HEK293 (cell line): Measurements from ENCODE around the gene CACHD1.

Experiments
- CTCF ChIA-PET: fragments of 350-600 bp; formaldehyde crosslinking; extraction: SDS; loops from one replicate; lab custom pipeline; 2021; ENCODE audit warnings: antibody characterized with exemption; lab: Yijun Ruan, JAX
- POLR2A ChIA-PET: fragments of 300-600 bp; formaldehyde crosslinking; extraction: SDS; loops from one replicate; lab custom pipeline; 2020; ENCODE audit warnings: antibody characterized with exemption, inconsistent platforms; lab: Yijun Ruan, JAX
- H3K27ac ChIP-seq: fragments of 200-500 bp; sonication (Bioruptor generic); 2 replicates; pipeline ENCODE4 v1.5.1; 2014; ENCODE audit warnings: low read depth, low read length, control low read depth, inconsistent platforms; ENCODE audit errors: extremely low read depth
- H3K36me3 ChIP-seq, 2 experiments: fragments of 200-500 bp in 1 of 2; sonication (Bioruptor generic) in 1 of 2; 1 replicate in 1 of 2; 2 replicates in 1 of 2; pipeline ENCODE4 v1.5.1; 2014 to 2017; ENCODE audit warnings: inconsistent platforms in 2 of 2, low read length in 2 of 2; ENCODE audit not compliant: control insufficient read depth in 2 of 2, insufficient read depth in 1 of 2
- H3K4me1 ChIP-seq: fragments of 200-500 bp; sonication (Bioruptor generic); 2 replicates; pipeline ENCODE4 v1.5.1; 2014; ENCODE audit warnings: mild to moderate bottlenecking, low read length, inconsistent platforms; ENCODE audit not compliant: control insufficient read depth, insufficient read depth
- H3K4me3 ChIP-seq: 2 replicates; pipeline ENCODE4 v1.5.1; 2011; ENCODE audit warnings: low read depth, mild to moderate bottlenecking, control low read depth, low read length, moderate library complexity
- H3K9me3 ChIP-seq: fragments of 200-500 bp; sonication (Bioruptor generic); 2 replicates; pipeline ENCODE4 v1.5.1; 2014; ENCODE audit warnings: low read depth, low read length, inconsistent platforms; ENCODE audit not compliant: control insufficient read depth, insufficient read depth
- IKZF3 ChIP-seq: fragments of 450-650 bp; IDR thresholded peaks from 2 replicates; pipeline ENCODE4 v1.5.0; 2018; ENCODE audit warnings: missing biosample characterization, mild to moderate bottlenecking, missing genetic modification characterization, moderate library complexity
- MEIS1 ChIP-seq: sonication (generic); formaldehyde crosslinking; IDR thresholded peaks from 2 replicates; pipeline ENCODE4 v1.8.1; 2022; ENCODE audit warnings: missing genetic modification reagents, mild to moderate bottlenecking, borderline replicate concordance
- OSR2 ChIP-seq: fragments of 450-650 bp; formaldehyde crosslinking; IDR thresholded peaks from 2 replicates; pipeline ENCODE4 v1.5.1; 2016; ENCODE audit warnings: missing biosample characterization, missing genetic modification characterization
- PRDM1 ChIP-seq: fragments of 450-650 bp; formaldehyde crosslinking; IDR thresholded peaks from 2 replicates; pipeline ENCODE4; 2016; ENCODE audit warnings: missing biosample characterization, missing genetic modification characterization
- TRIM28 ChIP-seq: IDR thresholded peaks from 2 replicates; pipeline ENCODE4 v1.6.1; 2011; ENCODE audit warnings: low read length, control low read depth, borderline replicate concordance
- ZBTB7A ChIP-seq: fragments of 450-650 bp; formaldehyde crosslinking; IDR thresholded peaks from 2 replicates; pipeline ENCODE4 v1.5.1; 2016; ENCODE audit warnings: low read depth, missing biosample characterization, missing genetic modification characterization
- ZNF138 ChIP-seq: fragments of 450-650 bp; formaldehyde crosslinking; IDR thresholded peaks from 2 replicates; pipeline ENCODE4 v1.5.1; 2016; ENCODE audit warnings: missing biosample characterization, missing genetic modification characterization, borderline replicate concordance
- ZNF2 ChIP-seq: fragments of 450-650 bp; formaldehyde crosslinking; IDR thresholded peaks from 2 replicates; pipeline ENCODE4 v1.5.1; 2016; ENCODE audit warnings: missing biosample characterization, missing genetic modification characterization
- ZNF514 ChIP-seq: fragments of 450-650 bp; formaldehyde crosslinking; IDR thresholded peaks from 2 replicates; pipeline ENCODE4 v1.5.1; 2016; ENCODE audit warnings: missing biosample characterization, missing genetic modification characterization
- ZNF529 ChIP-seq: fragments of 450-650 bp; formaldehyde crosslinking; IDR thresholded peaks from 2 replicates; pipeline ENCODE4 v1.5.1; 2017; ENCODE audit warnings: missing genetic modification characterization, missing biosample characterization; ENCODE audit not compliant: insufficient replicate concordance
- ZNF558 ChIP-seq: fragments of 450-650 bp; formaldehyde crosslinking; IDR thresholded peaks from 2 replicates; pipeline ENCODE4 v1.5.1; 2016; ENCODE audit warnings: missing biosample characterization, missing genetic modification characterization
- ZNF658 ChIP-seq: fragments of 450-650 bp; formaldehyde crosslinking; IDR thresholded peaks from 2 replicates; pipeline ENCODE4; 2016; ENCODE audit warnings: missing biosample characterization, missing genetic modification characterization
- ZNF785 ChIP-seq: fragments of 450-650 bp; formaldehyde crosslinking; IDR thresholded peaks from 2 replicates; pipeline ENCODE4 v1.5.1; 2016; ENCODE audit warnings: missing biosample characterization, missing genetic modification characterization
- TF ChIP-seq, protein P1 (sequence below): fragments of 450-650 bp; formaldehyde crosslinking; IDR thresholded peaks from 2 replicates; pipeline ENCODE4 v1.5.1; 2016; ENCODE audit warnings: missing biosample characterization, missing genetic modification characterization
- TF ChIP-seq, protein P2 (sequence below): fragments of 450-650 bp; formaldehyde crosslinking; conservative IDR thresholded peaks from 2 replicates; pipeline ENCODE4 v1.5.1; 2016; ENCODE audit warnings: low read depth, missing biosample characterization, missing genetic modification characterization
- TF ChIP-seq, protein P3 (sequence below): fragments of 450-650 bp; formaldehyde crosslinking; IDR thresholded peaks from 2 replicates; pipeline ENCODE4 v1.5.1; 2016; ENCODE audit warnings: missing biosample characterization, missing genetic modification characterization
- TF ChIP-seq, protein P4 (sequence below): fragments of 450-650 bp; formaldehyde crosslinking; IDR thresholded peaks from 2 replicates; pipeline ENCODE4 v1.5.1; 2016; ENCODE audit warnings: missing biosample characterization, missing genetic modification characterization
- TF ChIP-seq, protein P5 (sequence below): fragments of 450-650 bp; formaldehyde crosslinking; IDR thresholded peaks from 2 replicates; pipeline ENCODE4 v1.5.1; 2017; ENCODE audit warnings: missing biosample characterization, missing genetic modification characterization

Gene CACHD1

DNA sequence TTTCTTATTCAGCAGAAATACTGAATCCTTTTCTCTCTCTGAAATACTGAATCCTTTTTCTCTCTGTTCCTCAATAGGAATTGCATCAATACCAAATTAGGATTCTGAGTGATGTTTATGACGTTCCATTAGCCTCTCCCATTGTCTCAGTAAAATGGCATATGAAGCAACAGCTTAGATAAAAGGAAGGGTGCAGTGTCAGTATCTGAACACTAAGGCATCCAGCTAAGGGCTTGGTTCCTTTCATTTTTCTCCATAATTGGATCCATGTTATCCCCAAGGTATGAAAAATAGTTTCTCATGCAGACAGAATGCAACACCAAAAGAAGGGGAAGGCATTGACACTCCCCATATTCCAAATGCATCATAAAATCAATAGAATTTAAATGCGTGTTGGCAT, 213.5 kb downstream of the CACHD1 start (continued):
- no peak for TF ChIP-seq ZNF2
- TF ChIP-seq ZNF658 (tag by site-specific recombination) = no peak

DNA sequence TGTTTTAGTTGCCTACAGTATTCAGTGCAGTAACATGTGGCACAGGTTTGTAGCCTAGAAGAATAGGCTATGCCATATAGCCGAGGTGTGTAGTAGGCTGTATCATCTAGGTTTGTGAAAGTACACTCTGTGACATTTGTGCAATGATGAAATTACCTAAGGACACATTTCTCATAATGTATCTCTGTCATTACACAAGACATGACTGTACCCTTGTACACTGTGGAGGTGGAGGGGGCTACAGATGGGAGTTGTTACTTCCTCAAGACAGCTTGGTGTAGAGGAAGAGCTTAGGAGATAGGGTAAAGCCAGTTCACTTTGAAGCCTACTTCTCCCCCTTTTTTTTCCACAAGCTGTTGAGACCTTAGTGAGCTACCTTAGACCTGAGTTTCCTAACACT, 215.3 kb downstream of the CACHD1 start:
- no peaks in the 10 kb centered on the region for H3K4me1 ChIP-seq
- no peak overlapping the region for H3K4me3 ChIP-seq
- CTCF ChIA-PET = interaction anchor here (0.6 to 1.5 kb wide), 7 partner anchors 8 to 1586 kb away, joined by 3 to 12 read pairs (median 4); no protein-coding TSS in a partner anchor
- TF ChIP-seq ZNF138 (no peak), ZNF529 (no peak), ZNF785 (tag by site-specific recombination) (no peak), OSR2 (tag by site-specific recombination) (no peak), IKZF3 (tag by site-specific recombination) (no peak), ZNF558 (no peak), ZNF514 (tag by site-specific recombination) (no peak), ZBTB7A (tag by site-specific recombination) (no peak), PRDM1 (no peak), MEIS1 (CRISPR knock-in tag) (no peak), TRIM28 (no peak)
- TF ChIP-seq, protein P1, sequence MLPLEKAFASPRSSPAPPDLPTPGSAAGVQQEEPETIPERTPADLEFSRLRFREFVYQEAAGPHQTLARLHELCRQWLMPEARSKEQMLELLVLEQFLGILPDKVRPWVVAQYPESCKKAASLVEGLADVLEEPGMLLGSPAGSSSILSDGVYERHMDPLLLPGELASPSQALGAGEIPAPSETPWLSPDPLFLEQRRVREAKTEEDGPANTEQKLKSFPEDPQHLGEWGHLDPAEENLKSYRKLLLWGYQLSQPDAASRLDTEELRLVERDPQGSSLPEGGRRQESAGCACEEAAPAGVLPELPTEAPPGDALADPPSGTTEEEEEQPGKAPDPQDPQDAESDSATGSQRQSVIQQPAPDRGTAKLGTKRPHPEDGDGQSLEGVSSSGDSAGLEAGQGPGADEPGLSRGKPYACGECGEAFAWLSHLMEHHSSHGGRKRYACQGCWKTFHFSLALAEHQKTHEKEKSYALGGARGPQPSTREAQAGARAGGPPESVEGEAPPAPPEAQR (tag by site-specific recombination) = no peak
- TF ChIP-seq, protein P2, sequence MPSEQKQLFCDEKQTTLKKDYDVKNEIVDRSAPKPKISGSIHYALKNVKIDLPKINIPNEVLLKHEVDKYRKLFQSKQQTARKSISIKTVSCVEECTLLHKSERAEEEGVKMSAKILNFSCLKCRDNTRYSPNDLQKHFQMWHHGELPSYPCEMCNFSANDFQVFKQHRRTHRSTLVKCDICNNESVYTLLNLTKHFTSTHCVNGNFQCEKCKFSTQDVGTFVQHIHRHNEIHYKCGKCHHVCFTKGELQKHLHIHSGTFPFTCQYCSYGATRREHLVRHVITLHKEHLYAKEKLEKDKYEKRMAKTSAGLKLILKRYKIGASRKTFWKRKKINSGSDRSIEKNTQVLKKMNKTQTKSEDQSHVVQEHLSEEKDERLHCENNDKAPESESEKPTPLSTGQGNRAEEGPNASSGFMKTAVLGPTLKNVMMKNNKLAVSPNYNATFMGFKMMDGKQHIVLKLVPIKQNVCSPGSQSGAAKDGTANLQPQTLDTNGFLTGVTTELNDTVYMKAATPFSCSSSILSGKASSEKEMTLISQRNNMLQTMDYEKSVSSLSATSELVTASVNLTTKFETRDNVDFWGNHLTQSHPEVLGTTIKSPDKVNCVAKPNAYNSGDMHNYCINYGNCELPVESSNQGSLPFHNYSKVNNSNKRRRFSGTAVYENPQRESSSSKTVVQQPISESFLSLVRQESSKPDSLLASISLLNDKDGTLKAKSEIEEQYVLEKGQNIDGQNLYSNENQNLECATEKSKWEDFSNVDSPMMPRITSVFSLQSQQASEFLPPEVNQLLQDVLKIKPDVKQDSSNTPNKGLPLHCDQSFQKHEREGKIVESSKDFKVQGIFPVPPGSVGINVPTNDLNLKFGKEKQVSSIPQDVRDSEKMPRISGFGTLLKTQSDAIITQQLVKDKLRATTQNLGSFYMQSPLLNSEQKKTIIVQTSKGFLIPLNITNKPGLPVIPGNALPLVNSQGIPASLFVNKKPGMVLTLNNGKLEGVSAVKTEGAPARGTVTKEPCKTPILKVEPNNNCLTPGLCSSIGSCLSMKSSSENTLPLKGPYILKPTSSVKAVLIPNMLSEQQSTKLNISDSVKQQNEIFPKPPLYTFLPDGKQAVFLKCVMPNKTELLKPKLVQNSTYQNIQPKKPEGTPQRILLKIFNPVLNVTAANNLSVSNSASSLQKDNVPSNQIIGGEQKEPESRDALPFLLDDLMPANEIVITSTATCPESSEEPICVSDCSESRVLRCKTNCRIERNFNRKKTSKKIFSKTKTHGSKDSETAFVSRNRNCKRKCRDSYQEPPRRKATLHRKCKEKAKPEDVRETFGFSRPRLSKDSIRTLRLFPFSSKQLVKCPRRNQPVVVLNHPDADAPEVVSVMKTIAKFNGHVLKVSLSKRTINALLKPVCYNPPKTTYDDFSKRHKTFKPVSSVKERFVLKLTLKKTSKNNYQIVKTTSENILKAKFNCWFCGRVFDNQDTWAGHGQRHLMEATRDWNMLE = no peak
- TF ChIP-seq, protein P3, sequence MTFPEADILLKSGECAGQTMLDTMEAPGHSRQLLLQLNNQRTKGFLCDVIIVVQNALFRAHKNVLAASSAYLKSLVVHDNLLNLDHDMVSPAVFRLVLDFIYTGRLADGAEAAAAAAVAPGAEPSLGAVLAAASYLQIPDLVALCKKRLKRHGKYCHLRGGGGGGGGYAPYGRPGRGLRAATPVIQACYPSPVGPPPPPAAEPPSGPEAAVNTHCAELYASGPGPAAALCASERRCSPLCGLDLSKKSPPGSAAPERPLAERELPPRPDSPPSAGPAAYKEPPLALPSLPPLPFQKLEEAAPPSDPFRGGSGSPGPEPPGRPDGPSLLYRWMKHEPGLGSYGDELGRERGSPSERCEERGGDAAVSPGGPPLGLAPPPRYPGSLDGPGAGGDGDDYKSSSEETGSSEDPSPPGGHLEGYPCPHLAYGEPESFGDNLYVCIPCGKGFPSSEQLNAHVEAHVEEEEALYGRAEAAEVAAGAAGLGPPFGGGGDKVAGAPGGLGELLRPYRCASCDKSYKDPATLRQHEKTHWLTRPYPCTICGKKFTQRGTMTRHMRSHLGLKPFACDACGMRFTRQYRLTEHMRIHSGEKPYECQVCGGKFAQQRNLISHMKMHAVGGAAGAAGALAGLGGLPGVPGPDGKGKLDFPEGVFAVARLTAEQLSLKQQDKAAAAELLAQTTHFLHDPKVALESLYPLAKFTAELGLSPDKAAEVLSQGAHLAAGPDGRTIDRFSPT (tag by site-specific recombination) = no peak
- TF ChIP-seq, protein P4, sequence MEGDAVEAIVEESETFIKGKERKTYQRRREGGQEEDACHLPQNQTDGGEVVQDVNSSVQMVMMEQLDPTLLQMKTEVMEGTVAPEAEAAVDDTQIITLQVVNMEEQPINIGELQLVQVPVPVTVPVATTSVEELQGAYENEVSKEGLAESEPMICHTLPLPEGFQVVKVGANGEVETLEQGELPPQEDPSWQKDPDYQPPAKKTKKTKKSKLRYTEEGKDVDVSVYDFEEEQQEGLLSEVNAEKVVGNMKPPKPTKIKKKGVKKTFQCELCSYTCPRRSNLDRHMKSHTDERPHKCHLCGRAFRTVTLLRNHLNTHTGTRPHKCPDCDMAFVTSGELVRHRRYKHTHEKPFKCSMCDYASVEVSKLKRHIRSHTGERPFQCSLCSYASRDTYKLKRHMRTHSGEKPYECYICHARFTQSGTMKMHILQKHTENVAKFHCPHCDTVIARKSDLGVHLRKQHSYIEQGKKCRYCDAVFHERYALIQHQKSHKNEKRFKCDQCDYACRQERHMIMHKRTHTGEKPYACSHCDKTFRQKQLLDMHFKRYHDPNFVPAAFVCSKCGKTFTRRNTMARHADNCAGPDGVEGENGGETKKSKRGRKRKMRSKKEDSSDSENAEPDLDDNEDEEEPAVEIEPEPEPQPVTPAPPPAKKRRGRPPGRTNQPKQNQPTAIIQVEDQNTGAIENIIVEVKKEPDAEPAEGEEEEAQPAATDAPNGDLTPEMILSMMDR (tag by site-specific recombination) = no peak
- TF ChIP-seq, protein P5, sequence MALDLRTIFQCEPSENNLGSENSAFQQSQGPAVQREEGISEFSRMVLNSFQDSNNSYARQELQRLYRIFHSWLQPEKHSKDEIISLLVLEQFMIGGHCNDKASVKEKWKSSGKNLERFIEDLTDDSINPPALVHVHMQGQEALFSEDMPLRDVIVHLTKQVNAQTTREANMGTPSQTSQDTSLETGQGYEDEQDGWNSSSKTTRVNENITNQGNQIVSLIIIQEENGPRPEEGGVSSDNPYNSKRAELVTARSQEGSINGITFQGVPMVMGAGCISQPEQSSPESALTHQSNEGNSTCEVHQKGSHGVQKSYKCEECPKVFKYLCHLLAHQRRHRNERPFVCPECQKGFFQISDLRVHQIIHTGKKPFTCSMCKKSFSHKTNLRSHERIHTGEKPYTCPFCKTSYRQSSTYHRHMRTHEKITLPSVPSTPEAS (tag by site-specific recombination) = no peak
- H3K27ac ChIP-seq = no peak overlapping the region
- POLR2A ChIA-PET = no interaction called here
- H3K36me3 ChIP-seq = peaks cover 26 to 49% of the 10 kb centered on the region in 2 experiments
- H3K9me3 ChIP-seq = no peaks in the 10 kb centered on the region
